SK-N-SH (cell line): ENCODE measurements around the gene AP5B1. TPM values are rescaled to one million over a fixed set of nuclear protein-coding genes. Genes with fewer than 3 reads are reported as not detected.

ENCODE experiments used
- CTCF ChIA-PET: fragments of 300-600, 350-600 bp; formaldehyde crosslinking; extraction: SDS; loops from one replicate; lab custom pipeline; 2021; lab: Yijun Ruan, JAX
- POLR2A ChIA-PET: fragments of 350-600 bp; sonication (Branson Sonifier 250); formaldehyde crosslinking; extraction: SDS; loops from one replicate; lab custom pipeline; 2020; ENCODE audit warnings: antibody characterized with exemption, inconsistent platforms; lab: Yijun Ruan, JAX
- DNase-seq: peaks from one replicate; pipeline ENCODE4 v3.0.0; 2012
- H2AFZ ChIP-seq: fragments of 200-600 bp; sonication (generic); 2 replicates; pipeline ENCODE4 v1.8.1; 2016; ENCODE audit warnings: antibody characterized with exemption, mild to moderate bottlenecking, low read depth
- H3F3A ChIP-seq: fragments of 200-600 bp; sonication (generic); replicated peaks from 2 replicates; pipeline ENCODE3; 2016; ENCODE audit warnings: antibody characterized with exemption, mild to moderate bottlenecking; ENCODE audit not compliant: insufficient read depth
- H3K27ac ChIP-seq, 2 experiments: fragments of 200-500 bp in 1 of 2; fragments of 200-600 bp in 1 of 2; sonication (Bioruptor generic) in 1 of 2; sonication (generic), shearing (Covaris generic) in 1 of 2; 2 replicates each; pipeline versions ENCODE4 v1.5.1 to v1.6.1; 2014 to 2016; ENCODE audit warnings: low read depth in 2 of 2, inconsistent platforms in 1 of 2, low read length in 1 of 2, mild to moderate bottlenecking in 1 of 2, mixed read lengths in 1 of 2
- H3K27me3 ChIP-seq: fragments of 200-600 bp; sonication (generic), shearing (Covaris generic); 2 replicates; pipeline ENCODE4 v1.6.1; 2016; ENCODE audit warnings: mixed run types; ENCODE audit not compliant: insufficient read depth
- H3K36me3 ChIP-seq, 2 experiments: fragments of 200-500 bp in 1 of 2; fragments of 200-600 bp in 1 of 2; sonication (Bioruptor generic) in 1 of 2; sonication (generic) in 1 of 2; replicated peaks in 1 of 2; 2 replicates each; pipeline versions ENCODE3 to v1.5.1; 2014 to 2016; ENCODE audit warnings: low read length in 1 of 2, mild to moderate bottlenecking in 1 of 2; ENCODE audit not compliant: insufficient read depth in 2 of 2, control insufficient read depth in 1 of 2
- H3K4me1 ChIP-seq, 2 experiments: fragments of 200-500 bp in 1 of 2; fragments of 200-600 bp in 1 of 2; sonication (Bioruptor generic) in 1 of 2; sonication (generic), shearing (Covaris generic) in 1 of 2; 2 replicates each; pipeline versions ENCODE4 v1.5.1 to v1.6.1; 2014 to 2016; ENCODE audit warnings: low read depth in 1 of 2, low read length in 1 of 2, mixed run types in 1 of 2; ENCODE audit not compliant: insufficient read depth in 2 of 2, control insufficient read depth in 1 of 2
- H3K4me2 ChIP-seq: fragments of 200-600 bp; sonication (generic), shearing (Covaris generic); 2 replicates; pipeline ENCODE4 v1.6.1; 2017; ENCODE audit warnings: mixed run types
- H3K4me3 ChIP-seq, 2 experiments: fragments of 200-500 bp in 1 of 2; fragments of 200-600 bp in 1 of 2; sonication (Bioruptor generic) in 1 of 2; sonication (generic), shearing (Covaris generic) in 1 of 2; 2 replicates each; pipeline versions ENCODE4 v1.5.1 to v1.8.1; 2014 to 2016; ENCODE audit warnings: low read depth in 2 of 2, inconsistent platforms in 1 of 2, low read length in 1 of 2, mild to moderate bottlenecking in 1 of 2, mixed read lengths in 1 of 2, moderate library complexity in 1 of 2
- H3K79me2 ChIP-seq: fragments of 200-600 bp; sonication (generic); 2 replicates; pipeline ENCODE4 v1.8.1; 2017; ENCODE audit warnings: mild to moderate bottlenecking; ENCODE audit not compliant: insufficient read depth
- H3K9ac ChIP-seq: fragments of 200-600 bp; sonication (generic); 2 replicates; pipeline ENCODE4 v1.6.1; 2017; ENCODE audit warnings: mixed run types
- H3K9me2 ChIP-seq: fragments of 200-600 bp; sonication (generic); 2 replicates; pipeline ENCODE4 v1.6.1; 2017; ENCODE audit warnings: mixed run types
- H3K9me3 ChIP-seq: fragments of 200-600 bp; sonication (generic); 2 replicates; pipeline ENCODE4 v1.6.1; 2017; ENCODE audit warnings: mixed run types, mild to moderate bottlenecking, moderate library complexity
- H4K20me1 ChIP-seq: fragments of 200-600 bp; sonication (generic); 2 replicates; pipeline ENCODE4 v1.6.1; 2017; ENCODE audit warnings: mild to moderate bottlenecking, mixed run types; ENCODE audit not compliant: insufficient read depth
- CHD2 ChIP-seq: fragments of 150-350 bp; IDR thresholded peaks from 2 replicates; pipeline ENCODE4 v1.6.1; 2018; ENCODE audit warnings: low read length; ENCODE audit not compliant: partially characterized antibody
- ELF1 ChIP-seq: IDR thresholded peaks from 2 replicates; pipeline ENCODE4 v1.4.0; 2012
- EP300 ChIP-seq, 2 experiments: IDR thresholded peaks; 2 replicates each; pipeline versions ENCODE4 v1.4.0 to v1.6.1; 2012; ENCODE audit warnings: borderline replicate concordance in 1 of 2, low read depth in 1 of 2, low read length in 1 of 2
- EZH2phosphoT487 ChIP-seq: fragments of 200-600 bp; sonication (generic); IDR thresholded peaks from 2 replicates; pipeline ENCODE4 v1.6.1; 2017; ENCODE audit warnings: low read depth, mixed run types, mild to moderate bottlenecking, antibody characterized with exemption, moderate library complexity, borderline replicate concordance
- FOSL2 ChIP-seq: IDR thresholded peaks from 2 replicates; pipeline ENCODE4 v1.4.0; 2012; ENCODE audit warnings: low read depth, mild to moderate bottlenecking, moderate library complexity, borderline replicate concordance
- FOXJ3 ChIP-seq: sonication (generic); formaldehyde crosslinking; IDR thresholded peaks from 2 replicates; pipeline ENCODE4 v1.5.1; 2020; ENCODE audit warnings: mild to moderate bottlenecking, missing genetic modification reagents
- GABPA ChIP-seq: IDR thresholded peaks from 2 replicates; pipeline ENCODE4 v1.4.0; 2012; ENCODE audit warnings: low read depth, mild to moderate bottlenecking
- IRF3 ChIP-seq: fragments of 150-350 bp; IDR thresholded peaks from 2 replicates; pipeline ENCODE4 v1.6.1; 2016; ENCODE audit warnings: mild to moderate bottlenecking, low read depth, low read length
- JUND ChIP-seq: IDR thresholded peaks from 2 replicates; pipeline ENCODE4 v1.4.0; 2012
- MAX ChIP-seq: IDR thresholded peaks from 2 replicates; pipeline ENCODE4 v1.4.0; 2012; ENCODE audit warnings: low read depth
- MXI1 ChIP-seq: IDR thresholded peaks from 2 replicates; pipeline ENCODE4 v1.6.1; 2012; ENCODE audit warnings: mild to moderate bottlenecking, low read depth, low read length, improper control_type of control experiment
- NFIC ChIP-seq: IDR thresholded peaks from 2 replicates; pipeline ENCODE4 v1.4.0; 2012; ENCODE audit warnings: borderline replicate concordance
- PBX3 ChIP-seq: IDR thresholded peaks from 2 replicates; pipeline ENCODE4; 2012
- POLR2AphosphoS5 ChIP-seq: IDR thresholded peaks from 2 replicates; pipeline ENCODE4 v1.6.1; 2012; ENCODE audit warnings: low read depth, low read length
- RAD21 ChIP-seq: IDR thresholded peaks from 2 replicates; pipeline ENCODE4 v1.6.1; 2012; ENCODE audit warnings: mild to moderate bottlenecking, low read length
- SIN3A ChIP-seq: IDR thresholded peaks from 2 replicates; pipeline ENCODE4 v1.6.1; 2012; ENCODE audit warnings: low read depth, mild to moderate bottlenecking, low read length, moderate library complexity, borderline replicate concordance
- TAF1 ChIP-seq: IDR thresholded peaks from 2 replicates; pipeline ENCODE4 v1.6.1; 2012; ENCODE audit warnings: low read depth, mild to moderate bottlenecking, low read length, moderate library complexity, borderline replicate concordance
- TEAD4 ChIP-seq: IDR thresholded peaks from 2 replicates; pipeline ENCODE4 v1.4.0; 2012; ENCODE audit warnings: mild to moderate bottlenecking, borderline replicate concordance; ENCODE audit not compliant: insufficient read depth
- USF2 ChIP-seq: fragments of 150-350 bp; IDR thresholded peaks from 2 replicates; pipeline ENCODE4 v1.6.1; 2017; ENCODE audit warnings: antibody characterized with exemption, low read length, low read depth, borderline replicate concordance
- YY1 ChIP-seq: IDR thresholded peaks from 2 replicates; pipeline ENCODE4 v1.4.0; 2012; ENCODE audit warnings: low read depth, mild to moderate bottlenecking
- WGBS: methylation state at CpG from one replicate; pipeline ENCODE4 v1.1.6; 2017; ENCODE audit warnings: low lambda C conversion rate; 5-methylcytosine and 5-hydroxymethylcytosine counted together
- polyA plus RNA-seq, 3 experiments: library from polyadenylated mRNA; depleted of rRNA; stranded (reverse); fragments of >200 nt; gene quantifications; 2 replicates each; pipeline ENCODE4 v1.2.3, GENCODE V29; 2012

The AP5B1 gene
- polyA plus RNA-seq, 1 of the 3 experiments (the other 2 are of a cell fraction), result 3.8 TPM

- Histone ChIP-seq H3F3A (peaks cover under 1% of the 10 kb centered on the region), H3K9ac (no peak overlapping the region), H3K36me3 (peaks cover 0 to 12% of the 10 kb centered on the region in 2 experiments), H3K79me2 (peaks cover 13% of the 10 kb centered on the region; the same call in 1 of the 2 replicates), H4K20me1 (peaks cover 6% of the 10 kb centered on the region; the same call in 1 of the 2 replicates), H2AFZ (no peak overlapping the region), H3K27me3 (no peaks in the 10 kb centered on the region), H3K4me1 (peaks cover 0 to 5% of the 10 kb centered on the region in 2 experiments; a peak in 1 of 4 replicates), H3K9me2 (no peaks in the 10 kb centered on the region), H3K9me3 (no peaks in the 10 kb centered on the region), H3K4me2 (no peak overlapping the region), H3K4me3 (no peak overlapping the region), H3K27ac (no peak overlapping the region)
- DNase-seq, result no peak
- POLR2A ChIA-PET, result no interaction called here
- no peak for TF ChIP-seq MAX
- TF ChIP-seq SIN3A, result no peak
- no peak for TF ChIP-seq ELF1
- TF ChIP-seq IRF3, result no peak
- no peak for TF ChIP-seq FOSL2
- TF ChIP-seq POLR2AphosphoS5, result no peak
- no peak for TF ChIP-seq FOXJ3
- no peak for TF ChIP-seq EP300 (IDR thresholded peaks at IDR 0.05; ENCODE audit: borderline replicate concordance in 1 of 2, low read depth in 1 of 2, low read length in 1 of 2)
- TF ChIP-seq RAD21, result no peak
- TF ChIP-seq USF2, result no peak
- TF ChIP-seq EZH2phosphoT487, result no peak
- no peak for TF ChIP-seq PBX3
- TF ChIP-seq MXI1, result no peak
- no peak for TF ChIP-seq CHD2
- TF ChIP-seq TAF1, result no peak
- TF ChIP-seq GABPA, result no peak
- no peak for TF ChIP-seq YY1
- no peak for TF ChIP-seq NFIC
- TF ChIP-seq JUND, result no peak
- no peak for TF ChIP-seq TEAD4
- CTCF ChIA-PET, result interaction anchor here (1.1 to 4.5 kb wide), 5 partner anchors 9 to 63 kb away, joined by 3 to 20 read pairs (median 9); partner anchors contain the start of gene KAT5
- WGBS, result 94% methylated on average over 8 of the region's 9 CpGs
Measured at GRCh38 chr11:65774525-65775306, 6.1 kb downstream of the AP5B1 start.
